HG03025 (cell line): ENCODE measurements around the gene HK3.

Experiments used
- ATAC-seq: cut with Tn5 transposase; IDR thresholded peaks from one replicate; pipeline ENCODE4 v1.9.1; 2021; ENCODE audit warnings: mild to moderate bottlenecking, moderate library complexity; ENCODE audit not compliant: unreplicated experiment, low FRiP score

The HK3 gene

GRCh38 chr5:176854164-176854563, 45.0 kb downstream of the HK3 start:
- no peak for ATAC-seq

DNA sequence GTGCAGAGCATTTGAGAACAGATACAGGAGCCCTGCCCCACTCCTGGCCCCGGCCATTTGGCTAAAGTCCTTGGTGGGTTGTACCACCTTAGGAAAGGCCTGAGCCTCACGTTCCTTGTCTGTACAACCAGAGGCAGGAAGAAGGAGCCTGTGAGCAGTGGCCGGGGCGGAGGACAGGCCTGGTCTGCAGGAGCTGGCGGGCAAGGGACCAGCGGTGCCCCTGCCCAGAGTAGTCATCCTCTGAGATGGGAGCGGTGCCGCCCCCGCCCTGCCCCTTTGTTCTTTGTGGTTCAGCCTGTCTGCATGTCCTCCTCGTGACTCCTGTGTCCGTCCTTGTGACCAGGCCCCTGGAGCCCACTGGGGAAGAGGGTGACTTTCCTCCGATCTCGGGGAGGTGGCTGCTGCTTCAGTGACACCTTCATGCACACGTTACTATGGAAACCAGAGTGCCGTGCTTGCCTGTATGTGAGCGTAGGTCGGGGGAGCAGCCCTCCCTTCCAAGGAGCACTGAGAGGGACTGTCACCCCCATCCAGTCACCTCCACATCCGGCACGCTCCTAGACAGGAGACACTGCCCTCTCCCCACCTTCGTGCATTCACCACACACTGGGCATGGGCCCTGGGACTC, 45.9 kb downstream of the HK3 start:
- no peak for ATAC-seq

DNA sequence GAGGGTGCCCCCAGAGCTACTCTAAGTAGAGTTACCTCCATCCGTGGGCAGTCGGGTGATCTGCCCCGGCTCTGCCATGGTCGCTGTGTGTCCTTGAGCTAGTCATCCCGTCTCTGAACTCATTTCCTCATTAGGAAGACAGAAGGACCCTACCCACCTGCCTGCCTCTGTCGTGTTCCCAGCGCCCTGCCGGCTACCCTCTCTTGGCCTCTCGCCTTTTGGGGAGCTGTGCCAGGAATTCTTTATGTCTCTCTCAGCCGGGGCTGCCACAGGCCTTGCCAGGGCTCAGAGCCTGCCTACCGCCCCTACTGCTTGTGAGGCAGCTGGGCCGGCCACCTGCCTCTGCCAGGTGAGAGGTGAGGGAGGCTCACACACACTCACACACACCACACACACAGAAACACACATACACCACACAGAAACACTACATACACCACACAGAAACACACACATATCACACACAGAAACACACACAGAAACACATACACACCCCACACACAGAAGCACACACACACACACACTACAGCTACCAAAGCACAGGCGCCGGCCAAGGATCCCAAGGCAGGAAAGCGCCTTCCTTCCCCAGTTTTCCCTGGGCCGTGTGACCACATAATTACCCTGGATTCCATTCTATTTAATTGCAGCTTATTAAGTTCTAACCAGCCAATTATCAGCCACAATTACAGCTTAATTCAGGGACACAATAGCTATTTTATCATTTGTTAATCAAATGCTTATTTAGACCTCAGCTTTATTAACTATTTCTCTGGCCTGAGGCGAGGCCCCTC, 47.1 kb downstream of the HK3 start:
- ATAC-seq = no peak

GRCh38 chr5:176851380-176851779, 47.8 kb downstream of the HK3 start:
- no peak for ATAC-seq

GRCh38 chr5:176850371-176851245, 48.5 kb downstream of the HK3 start:
- no peak for ATAC-seq

- no peak for ATAC-seq
Observed at GRCh38 chr5:176849611-176850227, 49.4 kb downstream of the HK3 start.

- ATAC-seq = no peak
Observed at GRCh38 chr5:176848651-176849050, 50.5 kb downstream of the HK3 start.

DNA sequence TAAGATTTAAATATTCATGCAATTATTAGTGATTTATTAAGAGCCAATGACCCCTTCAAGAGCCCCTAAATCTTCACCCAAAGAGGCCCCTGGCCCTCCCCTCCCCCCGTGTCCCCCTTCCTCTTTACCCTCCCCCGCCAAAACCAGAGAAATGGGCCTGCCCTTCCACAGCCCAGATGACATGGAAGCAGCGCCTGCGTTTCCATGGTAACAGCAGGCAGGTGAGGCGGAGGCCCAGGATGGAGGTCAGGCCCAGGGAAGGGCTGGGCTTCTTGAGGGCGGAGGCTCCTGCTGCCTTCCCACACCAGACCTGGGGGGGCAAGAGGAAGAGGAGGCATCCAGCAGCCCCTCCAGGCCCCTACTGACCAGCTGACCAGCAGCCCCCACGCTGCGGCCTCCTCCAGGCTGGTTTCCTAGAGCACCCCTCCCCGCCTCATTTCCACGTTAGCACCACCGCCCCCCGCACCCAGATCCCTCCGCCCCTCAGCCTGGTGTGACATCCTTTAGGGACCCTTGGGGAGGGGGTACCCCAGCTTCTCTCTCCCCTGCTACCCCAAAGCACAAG, 51.3 kb downstream of the HK3 start:
- ATAC-seq = no peak

DNA sequence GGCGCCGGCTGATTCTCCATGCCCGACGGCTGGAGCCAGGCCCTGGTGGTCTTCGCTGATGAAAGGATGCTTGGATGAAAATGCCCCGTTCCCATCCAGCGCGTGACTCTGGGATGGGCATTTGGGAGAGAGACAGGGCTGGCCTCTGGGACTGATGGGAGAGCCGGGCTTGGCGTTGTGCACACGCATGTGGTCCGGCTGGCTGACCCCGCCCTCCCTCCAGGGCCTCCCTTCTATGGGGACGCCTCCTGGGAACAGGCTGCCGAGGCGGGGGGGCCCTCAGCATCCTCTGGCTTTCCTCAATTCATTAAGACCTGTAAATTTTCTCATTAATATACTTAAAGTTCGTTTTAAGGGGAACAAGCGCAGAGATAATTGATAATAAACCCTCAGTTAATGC, 52.0 kb downstream of the HK3 start:
- ATAC-seq = no peak

DNA sequence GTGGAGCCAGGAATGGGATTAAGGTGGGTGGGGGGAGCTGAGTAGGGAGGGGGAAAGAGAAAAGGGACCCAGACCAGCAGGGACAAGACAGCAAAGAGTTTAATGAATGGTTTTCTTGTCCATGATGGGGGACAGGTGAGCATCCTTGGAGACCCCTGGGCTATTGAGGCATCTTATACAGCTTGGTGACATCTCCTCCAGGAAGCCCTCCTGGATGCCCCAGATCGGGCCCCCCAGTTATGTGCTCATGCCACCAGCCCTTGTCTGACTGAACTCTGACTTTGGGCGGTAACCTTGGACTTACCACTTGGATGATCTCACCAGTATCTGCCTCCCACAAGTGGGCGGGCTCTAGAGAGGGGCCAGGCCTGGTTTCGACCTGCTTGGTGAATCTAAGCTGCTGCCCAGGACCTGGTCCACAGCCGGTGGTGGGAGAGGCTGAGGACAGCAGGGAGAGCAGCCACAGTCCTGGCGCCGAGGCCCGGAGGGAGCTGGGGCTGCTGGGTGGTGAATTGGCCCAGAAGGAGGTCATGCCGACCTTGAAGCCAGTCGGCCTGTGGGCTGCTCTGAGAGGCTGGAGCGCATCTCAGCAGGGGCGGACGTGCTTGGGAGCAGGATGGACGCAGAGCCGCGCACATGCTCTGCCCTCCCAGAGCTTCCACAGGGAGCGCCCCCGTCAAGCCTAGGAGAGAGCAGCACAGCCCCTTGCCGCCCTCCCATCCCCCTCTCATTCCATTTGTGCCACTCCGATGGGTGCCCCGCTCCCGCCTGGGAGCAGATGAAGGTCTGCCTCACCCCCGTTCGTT, 52.6 kb downstream of the HK3 start:
- ATAC-seq = no peak

- ATAC-seq = no peak
Observed at GRCh38 chr5:176845392-176845713, 53.8 kb downstream of the HK3 start.

DNA sequence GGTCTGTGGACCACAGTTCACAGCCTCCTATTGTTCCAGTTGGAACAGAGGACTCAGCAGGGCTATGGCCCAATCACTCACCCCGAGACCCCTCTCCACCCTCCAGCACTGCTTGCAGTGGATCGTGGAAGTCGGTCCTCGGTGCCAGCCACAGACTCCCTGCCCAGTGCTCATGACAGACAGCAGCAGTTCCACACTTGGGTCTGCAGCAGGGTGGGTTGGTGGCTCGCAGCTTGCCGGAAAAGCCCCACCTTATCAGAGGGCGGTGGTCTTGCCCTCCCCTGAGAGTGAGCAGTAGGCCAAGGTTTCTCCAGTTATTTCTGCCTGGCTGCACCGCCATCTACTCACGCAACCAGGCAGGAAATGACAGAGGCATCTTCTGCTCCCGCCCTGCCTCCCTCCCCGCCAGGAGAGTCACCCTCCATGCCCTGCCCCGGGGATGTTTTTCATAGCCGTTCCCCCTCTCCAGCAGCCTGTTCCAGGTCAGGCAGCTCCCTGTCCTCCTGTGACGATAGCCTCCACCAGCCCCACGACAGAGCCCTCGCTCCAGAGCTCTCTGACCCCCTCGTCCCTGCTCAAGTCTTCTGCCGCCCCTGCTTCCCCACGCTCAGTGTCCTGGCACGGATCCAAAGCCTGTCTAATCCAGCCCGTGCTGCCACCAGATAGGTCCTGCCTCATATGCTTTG, 54.3 kb downstream of the HK3 start:
- ATAC-seq = no peak

GRCh38 chr5:176844281-176844680, 54.9 kb downstream of the HK3 start:
- ATAC-seq = no peak

DNA sequence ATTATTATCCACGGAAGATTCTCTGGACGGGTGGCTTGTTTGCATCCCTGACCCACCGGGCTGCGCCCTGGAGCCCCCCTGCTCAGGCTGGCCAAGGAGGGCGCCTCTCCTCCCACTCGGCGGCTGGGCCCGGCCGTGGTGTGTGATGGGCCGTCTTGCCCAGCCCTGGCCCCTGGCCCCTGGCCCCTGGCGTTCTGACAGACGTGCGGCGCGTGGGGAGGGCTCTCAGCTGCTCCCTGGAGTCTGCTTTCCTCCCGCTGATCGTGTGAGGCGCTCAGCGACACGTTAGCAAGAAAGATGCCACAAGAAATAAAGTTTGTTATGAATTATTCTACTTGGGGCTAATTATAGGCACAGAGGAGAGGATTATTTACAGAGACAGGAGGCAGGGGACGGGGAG, 55.5 kb downstream of the HK3 start:
- no peak for ATAC-seq

- no peak for ATAC-seq
Observed at GRCh38 chr5:176837707-176838115, 61.4 kb downstream of the HK3 start.

DNA sequence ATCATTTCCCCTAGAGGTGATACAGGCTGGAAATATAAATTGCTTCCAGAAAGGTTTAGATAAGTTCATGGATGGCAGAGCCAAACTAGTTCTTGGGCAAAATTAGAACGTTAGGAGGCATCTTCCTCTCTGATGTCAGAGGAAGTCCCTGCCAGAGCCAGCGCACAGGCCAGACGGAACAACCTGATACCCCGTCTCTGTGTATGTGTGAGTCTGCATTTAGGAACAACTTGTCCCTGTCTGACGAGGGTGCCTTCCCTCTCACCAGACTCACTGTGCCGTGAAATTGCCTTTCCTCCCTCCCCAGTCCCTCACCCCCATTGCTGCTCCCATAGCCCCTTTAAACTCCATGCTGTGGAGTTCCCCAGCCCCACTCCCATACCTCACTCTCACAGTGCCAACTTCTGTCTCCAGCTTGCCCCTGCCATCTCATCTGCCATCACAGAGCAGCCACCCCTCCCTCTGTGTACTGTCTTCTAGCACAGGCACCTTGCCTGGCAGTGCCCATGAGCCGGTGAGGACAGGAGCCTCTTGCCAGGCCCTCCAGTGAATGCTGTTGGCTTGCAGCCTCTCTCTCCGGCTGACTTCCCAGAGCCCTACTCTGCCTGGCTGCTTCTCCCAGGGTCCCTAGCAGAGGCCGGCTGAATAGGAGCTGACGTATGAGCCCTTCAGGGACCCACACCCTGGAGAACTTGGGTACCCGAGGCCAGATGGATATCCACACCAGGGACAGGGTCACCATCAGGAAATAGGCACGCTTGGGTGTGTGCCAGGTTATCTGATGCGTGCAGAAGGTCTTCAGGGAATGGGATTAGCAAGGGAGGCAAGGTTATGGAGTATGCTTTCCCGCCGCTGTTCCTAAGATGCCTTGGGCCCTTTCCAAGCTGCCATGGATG, 62.1 kb downstream of the HK3 start:
- ATAC-seq = no peak

DNA sequence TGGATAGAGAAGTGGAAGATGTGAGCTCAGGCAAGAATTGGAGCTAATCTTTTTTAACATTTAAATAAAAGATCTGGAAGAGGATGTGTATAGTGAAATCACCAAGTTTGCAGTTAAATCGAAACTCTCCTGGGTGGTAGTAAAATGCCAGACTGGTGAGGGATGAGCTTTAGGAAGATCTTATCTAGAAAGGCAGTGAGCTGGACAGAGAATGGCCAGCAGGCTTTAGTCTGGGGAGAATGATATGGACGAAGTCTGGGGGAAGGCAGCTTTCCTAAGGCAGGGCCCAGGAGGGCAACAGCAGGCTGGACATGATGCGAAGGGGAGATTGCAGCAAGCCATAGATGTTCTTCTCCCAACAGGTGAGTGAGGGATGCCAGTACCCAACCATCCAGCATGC, 63.2 kb downstream of the HK3 start:
- ATAC-seq = no peak

DNA sequence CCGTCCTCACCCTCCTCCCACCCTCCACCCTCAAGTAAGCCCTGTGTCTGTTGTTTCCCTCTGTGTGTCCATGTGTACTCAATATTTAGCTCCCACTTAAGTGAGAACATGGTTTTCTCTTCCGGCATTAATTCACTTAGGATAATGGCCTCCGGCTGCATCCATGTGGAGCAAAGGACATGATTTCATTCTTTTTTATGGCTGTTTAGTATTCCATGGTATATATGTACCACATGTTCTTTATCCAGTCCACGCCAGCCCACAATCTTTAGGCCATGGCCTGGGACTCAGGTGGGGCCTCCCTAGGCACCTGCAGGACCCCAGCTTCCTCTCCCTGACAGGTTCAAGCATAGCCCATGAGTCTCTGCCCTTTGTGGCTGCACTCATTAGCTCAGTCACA, 65.9 kb downstream of the HK3 start:
- ATAC-seq = no peak
